OCI-LY7 (cell line): ENCODE results near the gene OR51B4.

Source experiments
- EZH2phosphoT487 ChIP-seq: fragments of 200-600 bp; sonication (generic); IDR thresholded peaks from 2 replicates; pipeline ENCODE4 v1.6.1; 2018; ENCODE audit warnings: low read depth, borderline replicate concordance, mild to moderate bottlenecking, mixed run types, antibody characterized with exemption, low read length, moderate library complexity, mixed read lengths
- TF ChIP-seq, protein P1 (sequence below): fragments of 200-600 bp; sonication (generic); conservative IDR thresholded peaks from 2 replicates; pipeline ENCODE4 v1.5.1; 2014; ENCODE audit warnings: mild to moderate bottlenecking, antibody characterized with exemption, low read length, moderate library complexity, mixed read lengths

DNA sequence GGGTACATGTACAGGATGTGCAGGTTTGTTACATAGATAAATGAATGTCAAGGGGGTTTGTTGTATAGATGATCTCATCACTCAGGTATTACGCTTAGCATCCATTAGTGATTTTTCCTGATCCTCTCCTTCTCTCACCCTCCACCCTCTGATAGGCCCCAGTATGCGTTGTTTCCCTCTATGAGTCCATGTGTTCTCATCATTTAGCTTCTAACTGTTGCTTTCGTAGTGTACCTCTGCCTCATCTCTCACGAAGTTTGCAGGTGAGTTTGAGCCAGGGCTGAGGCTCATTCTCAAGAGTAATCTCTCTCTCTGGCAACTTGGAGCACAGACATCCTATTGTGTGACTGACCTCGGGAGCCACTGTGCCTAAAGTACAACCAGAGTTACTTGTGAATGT lies 27.4 kb downstream of the OR51B4 start:
- TF ChIP-seq EZH2phosphoT487 = no peak
- TF ChIP-seq, protein P1, sequence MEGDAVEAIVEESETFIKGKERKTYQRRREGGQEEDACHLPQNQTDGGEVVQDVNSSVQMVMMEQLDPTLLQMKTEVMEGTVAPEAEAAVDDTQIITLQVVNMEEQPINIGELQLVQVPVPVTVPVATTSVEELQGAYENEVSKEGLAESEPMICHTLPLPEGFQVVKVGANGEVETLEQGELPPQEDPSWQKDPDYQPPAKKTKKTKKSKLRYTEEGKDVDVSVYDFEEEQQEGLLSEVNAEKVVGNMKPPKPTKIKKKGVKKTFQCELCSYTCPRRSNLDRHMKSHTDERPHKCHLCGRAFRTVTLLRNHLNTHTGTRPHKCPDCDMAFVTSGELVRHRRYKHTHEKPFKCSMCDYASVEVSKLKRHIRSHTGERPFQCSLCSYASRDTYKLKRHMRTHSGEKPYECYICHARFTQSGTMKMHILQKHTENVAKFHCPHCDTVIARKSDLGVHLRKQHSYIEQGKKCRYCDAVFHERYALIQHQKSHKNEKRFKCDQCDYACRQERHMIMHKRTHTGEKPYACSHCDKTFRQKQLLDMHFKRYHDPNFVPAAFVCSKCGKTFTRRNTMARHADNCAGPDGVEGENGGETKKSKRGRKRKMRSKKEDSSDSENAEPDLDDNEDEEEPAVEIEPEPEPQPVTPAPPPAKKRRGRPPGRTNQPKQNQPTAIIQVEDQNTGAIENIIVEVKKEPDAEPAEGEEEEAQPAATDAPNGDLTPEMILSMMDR = no peak
